ENCODE results near the gene MEGF6.
"Not testable (repeated sequence)": the region's sequence is repeated elsewhere in the genome, so short reads cannot be mapped to it uniquely, and the experiment has no call there.

GRCh38 chr1:3621151-3621671 lies 9.9 kb upstream of the MEGF6 start:
- not testable (repeated sequence) for TF ChIP-seq POLR2A (IDR thresholded peaks at IDR 0.05; ENCODE audit: control extremely low read depth in 1 of 2, low read depth in 2 of 2, low read length in 2 of 2); HDAC2 (IDR thresholded peaks at IDR 0.05; ENCODE audit: borderline replicate concordance in 1 of 2, low read depth in 2 of 2, low read length in 2 of 2)
- TF ChIP-seq, protein P1, sequence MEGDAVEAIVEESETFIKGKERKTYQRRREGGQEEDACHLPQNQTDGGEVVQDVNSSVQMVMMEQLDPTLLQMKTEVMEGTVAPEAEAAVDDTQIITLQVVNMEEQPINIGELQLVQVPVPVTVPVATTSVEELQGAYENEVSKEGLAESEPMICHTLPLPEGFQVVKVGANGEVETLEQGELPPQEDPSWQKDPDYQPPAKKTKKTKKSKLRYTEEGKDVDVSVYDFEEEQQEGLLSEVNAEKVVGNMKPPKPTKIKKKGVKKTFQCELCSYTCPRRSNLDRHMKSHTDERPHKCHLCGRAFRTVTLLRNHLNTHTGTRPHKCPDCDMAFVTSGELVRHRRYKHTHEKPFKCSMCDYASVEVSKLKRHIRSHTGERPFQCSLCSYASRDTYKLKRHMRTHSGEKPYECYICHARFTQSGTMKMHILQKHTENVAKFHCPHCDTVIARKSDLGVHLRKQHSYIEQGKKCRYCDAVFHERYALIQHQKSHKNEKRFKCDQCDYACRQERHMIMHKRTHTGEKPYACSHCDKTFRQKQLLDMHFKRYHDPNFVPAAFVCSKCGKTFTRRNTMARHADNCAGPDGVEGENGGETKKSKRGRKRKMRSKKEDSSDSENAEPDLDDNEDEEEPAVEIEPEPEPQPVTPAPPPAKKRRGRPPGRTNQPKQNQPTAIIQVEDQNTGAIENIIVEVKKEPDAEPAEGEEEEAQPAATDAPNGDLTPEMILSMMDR (IDR thresholded peaks at IDR 0.05; ENCODE audit: control extremely low read depth in 1 of 3, insufficient read depth in 1 of 3, low read depth in 1 of 3, low read length in 3 of 3) = peak in 2 of 3 experiments; percentile 48 to 51; a peak in 3 of 4 replicates
- TF ChIP-seq, protein P2, sequence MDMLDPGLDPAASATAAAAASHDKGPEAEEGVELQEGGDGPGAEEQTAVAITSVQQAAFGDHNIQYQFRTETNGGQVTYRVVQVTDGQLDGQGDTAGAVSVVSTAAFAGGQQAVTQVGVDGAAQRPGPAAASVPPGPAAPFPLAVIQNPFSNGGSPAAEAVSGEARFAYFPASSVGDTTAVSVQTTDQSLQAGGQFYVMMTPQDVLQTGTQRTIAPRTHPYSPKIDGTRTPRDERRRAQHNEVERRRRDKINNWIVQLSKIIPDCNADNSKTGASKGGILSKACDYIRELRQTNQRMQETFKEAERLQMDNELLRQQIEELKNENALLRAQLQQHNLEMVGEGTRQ (IDR thresholded peaks at IDR 0.05; ENCODE audit: low read length) = not testable (repeated sequence)

Data from H1 (cell line).